IMR-90 (cell line): Measurements from ENCODE around the gene SLC13A5. TPM values are rescaled to one million over a fixed set of nuclear protein-coding genes. Genes with fewer than 3 reads are reported as not detected.

Experiments used
- ATAC-seq: fragments of 200-7000 bp; cut with Tn5 transposase; 2 replicates; pipeline ENCODE4 v1.9.1; 2020; ENCODE audit warnings: low read depth, mild to moderate bottlenecking, moderate library complexity
- BruUV-seq: library from RNA; stranded (reverse); fragments of 400-500 nt; replicated peaks from 2 replicates; lab custom pipeline; 2021; lab: Mats Ljungman, UMichigan
- CTCF ChIA-PET: fragments of 300-600 bp; formaldehyde crosslinking; extraction: SDS; loops from one replicate; lab custom pipeline; 2021; ENCODE audit warnings: antibody characterized with exemption; lab: Yijun Ruan, JAX
- POLR2A ChIA-PET: fragments of 300-600 bp; sonication (Branson Sonifier 250); formaldehyde crosslinking; loops from one replicate; lab custom pipeline; 2022; ENCODE audit warnings: antibody characterized with exemption; ENCODE audit not compliant: unreplicated experiment; lab: Charles Lee
- DNase-seq: peaks from one replicate; pipeline ENCODE4 v3.0.0; 2013
- H2AFZ ChIP-seq: replicated peaks from 2 replicates; pipeline ENCODE3; 2013; ENCODE audit warnings: low read length, mild to moderate bottlenecking; ENCODE audit not compliant: poor library complexity
- H2AK5ac ChIP-seq: 2 replicates; pipeline ENCODE4 v1.6.1; 2013; ENCODE audit warnings: low read depth, low read length, inconsistent platforms
- H2AK9ac ChIP-seq: replicated peaks from 2 replicates; pipeline ENCODE3; 2013; ENCODE audit warnings: mild to moderate bottlenecking, low read depth, low read length, moderate library complexity; ENCODE audit not compliant: poor library complexity
- H2BK120ac ChIP-seq: 2 replicates; pipeline ENCODE4 v1.6.1; 2013; ENCODE audit warnings: low read depth, low read length, inconsistent platforms
- H2BK15ac ChIP-seq: 3 replicates; pipeline ENCODE4 v1.6.1; 2013; ENCODE audit warnings: low read depth, low read length, inconsistent platforms
- H2BK20ac ChIP-seq: 2 replicates; pipeline ENCODE4 v1.6.1; 2013; ENCODE audit warnings: low read depth, mild to moderate bottlenecking, inconsistent platforms, low read length, moderate library complexity
- H2BK5ac ChIP-seq: 2 replicates; pipeline ENCODE4 v1.6.1; 2013; ENCODE audit warnings: mild to moderate bottlenecking, low read depth, low read length, inconsistent platforms; ENCODE audit not compliant: poor library complexity, severe bottlenecking
- H3K14ac ChIP-seq: replicated peaks from 2 replicates; pipeline ENCODE4 v1.6.1; 2013; ENCODE audit warnings: low read depth, low read length, inconsistent platforms
- H3K18ac ChIP-seq: 2 replicates; pipeline ENCODE4 v1.6.1; 2013; ENCODE audit warnings: low read depth, low read length, control low read depth
- H3K23ac ChIP-seq: 2 replicates; pipeline ENCODE4 v1.6.1; 2013; ENCODE audit warnings: low read depth, low read length, inconsistent platforms
- H3K27ac ChIP-seq: 2 replicates; pipeline ENCODE4 v1.5.1; 2013; ENCODE audit warnings: mild to moderate bottlenecking, control low read depth, low read length; ENCODE audit not compliant: insufficient read depth
- H3K27me3 ChIP-seq: 2 replicates; pipeline ENCODE4 v1.6.1; 2013; ENCODE audit warnings: low read length; ENCODE audit not compliant: control insufficient read depth, insufficient read depth
- H3K36me3 ChIP-seq: 2 replicates; pipeline ENCODE4 v1.6.1; 2013; ENCODE audit warnings: low read length, mixed read lengths; ENCODE audit not compliant: control insufficient read depth, insufficient read depth
- H3K4ac ChIP-seq: 2 replicates; pipeline ENCODE4 v1.6.1; 2013; ENCODE audit warnings: low read depth, low read length, inconsistent platforms
- H3K4me1 ChIP-seq: 2 replicates; pipeline ENCODE4 v1.6.1; 2013; ENCODE audit warnings: low read length, mixed read lengths; ENCODE audit not compliant: control insufficient read depth, insufficient read depth
- H3K4me2 ChIP-seq: 2 replicates; pipeline ENCODE4 v1.6.1; 2013; ENCODE audit warnings: low read depth, mild to moderate bottlenecking, control low read depth, low read length, moderate library complexity
- H3K4me3 ChIP-seq: 2 replicates; pipeline ENCODE4 v1.5.1; 2013; ENCODE audit warnings: low read depth, mild to moderate bottlenecking, control low read depth, low read length, moderate library complexity; ENCODE audit not compliant: insufficient read depth
- H3K56ac ChIP-seq: 2 replicates; pipeline ENCODE4 v1.6.1; 2013; ENCODE audit warnings: low read length, inconsistent platforms; ENCODE audit not compliant: insufficient read depth; ENCODE audit errors: extremely low read depth
- H3K79me1 ChIP-seq, 2 experiments: 2 replicates each; pipeline ENCODE4 v1.6.1; 2013; ENCODE audit warnings: low read length in 2 of 2, inconsistent platforms in 1 of 2, low read depth in 1 of 2
- H3K9ac ChIP-seq: 2 replicates; pipeline ENCODE4 v1.6.1; 2013; ENCODE audit warnings: low read depth, low read length, control low read depth
- H3K9me1 ChIP-seq: 2 replicates; pipeline ENCODE4 v1.6.1; 2013; ENCODE audit warnings: low read length, inconsistent platforms; ENCODE audit not compliant: insufficient read depth
- H3K9me3 ChIP-seq: 2 replicates; pipeline ENCODE4 v1.6.1; 2013; ENCODE audit warnings: low read length; ENCODE audit not compliant: control insufficient read depth, insufficient read depth
- H4K20me1 ChIP-seq: 2 replicates; pipeline ENCODE4 v1.6.1; 2013; ENCODE audit warnings: low read length, inconsistent platforms; ENCODE audit not compliant: insufficient read depth
- H4K5ac ChIP-seq: 2 replicates; pipeline ENCODE4 v1.6.1; 2013; ENCODE audit warnings: mild to moderate bottlenecking, low read depth, low read length, control low read depth
- H4K8ac ChIP-seq, 2 experiments: 2 replicates each; pipeline ENCODE4 v1.6.1; 2013; ENCODE audit warnings: low read depth in 2 of 2, low read length in 2 of 2, control low read depth in 1 of 2, inconsistent platforms in 1 of 2
- H4K91ac ChIP-seq: 2 replicates; pipeline ENCODE4 v1.6.1; 2013; ENCODE audit warnings: low read depth, low read length, inconsistent platforms; ENCODE audit not compliant: insufficient read depth
- BHLHE40 ChIP-seq: fragments of 150-350 bp; IDR thresholded peaks from 2 replicates; pipeline ENCODE4 v1.6.1; 2016; ENCODE audit warnings: mild to moderate bottlenecking, low read depth, low read length
- CEBPB ChIP-seq: IDR thresholded peaks from 2 replicates; pipeline ENCODE4 v1.6.1; 2012; ENCODE audit warnings: low read depth, low read length, improper control_type of control experiment
- CHD1 ChIP-seq: IDR thresholded peaks from 2 replicates; pipeline ENCODE4 v1.6.1; 2012; ENCODE audit warnings: low read depth, low read length, improper control_type of control experiment
- FOS ChIP-seq: fragments of 150-350 bp; IDR thresholded peaks from 2 replicates; pipeline ENCODE4 v1.6.1; 2016; ENCODE audit warnings: low read depth, low read length
- MAZ ChIP-seq: IDR thresholded peaks from 2 replicates; pipeline ENCODE4 v1.6.1; 2012; ENCODE audit warnings: low read depth, mild to moderate bottlenecking, low read length, improper control_type of control experiment, moderate library complexity, borderline replicate concordance
- POLR2A ChIP-seq: IDR thresholded peaks from 2 replicates; pipeline ENCODE4 v1.6.1; 2012; ENCODE audit warnings: mild to moderate bottlenecking, low read depth, low read length
- RAD21 ChIP-seq: IDR thresholded peaks from 2 replicates; pipeline ENCODE4 v1.6.1; 2012; ENCODE audit warnings: low read length, improper control_type of control experiment
- RCOR1 ChIP-seq: IDR thresholded peaks from 2 replicates; pipeline ENCODE4 v1.6.1; 2012; ENCODE audit warnings: mild to moderate bottlenecking, low read length, improper control_type of control experiment; ENCODE audit not compliant: insufficient replicate concordance
- RFX5 ChIP-seq: IDR thresholded peaks from 2 replicates; pipeline ENCODE4 v1.8.0; 2012; ENCODE audit warnings: low read depth, mild to moderate bottlenecking, low read length, moderate library complexity
- USF2 ChIP-seq: fragments of 150-350 bp; IDR thresholded peaks from 2 replicates; pipeline ENCODE4 v1.6.1; 2017; ENCODE audit warnings: mild to moderate bottlenecking, antibody characterized with exemption, low read length, low read depth
- WGBS, 2 experiments: methylation state at CpG; one replicate each; pipeline versions ENCODE4 v1.1.5 to v1.1.7; 2013; ENCODE audit warnings: missing lambda C conversion rate in 2 of 2; ENCODE audit not compliant: insufficient read length in 1 of 2; ENCODE audit errors: extremely low coverage in 2 of 2; 5-methylcytosine and 5-hydroxymethylcytosine counted together
- dilution Hi-C: fragments of 300-500 bp; cut with HindIII; formaldehyde crosslinking; loops from one replicate; pipeline ENCODE4 v1.14.3; 2018; ENCODE audit warnings: low sequenced_read_pairs; ENCODE audit not compliant: unreplicated experiment
- in situ Hi-C: fragments of 300-500 bp; cut with MboI; formaldehyde crosslinking; loops from 3 replicates; pipeline ENCODE4 v1.14.3; 2019; ENCODE audit warnings: low sequenced_read_pairs, inconsistent platforms, mixed read lengths
- intact Hi-C: fragments of 100-400 bp; cut with micrococcal nuclease; formaldehyde crosslinking; loops from 2 replicates; pipeline ENCODE4 v1.10.0; 2022
- polyA plus RNA-seq, 3 experiments: library from polyadenylated mRNA; depleted of rRNA; stranded (reverse); fragments of >200 nt; gene quantifications; 2 replicates each; pipeline ENCODE4 v1.2.3, GENCODE V29; 2012; ENCODE audit warnings: low replicate concordance in 1 of 3
- total RNA-seq: library from RNA; depleted of rRNA; stranded (reverse); fragments of >200 nt; gene quantifications from 2 replicates; pipeline ENCODE4 v1.2.3, GENCODE V29; 2012
- TF ChIP-seq, protein P1 (sequence below): fragments of 150-350 bp; IDR thresholded peaks from 2 replicates; pipeline ENCODE4 v1.6.1; 2016; ENCODE audit warnings: low read depth, mild to moderate bottlenecking, low read length, moderate library complexity, borderline replicate concordance

SLC13A5 gene
- total and polyA plus RNA-seq, 2 of the 4 experiments (the other 2 are of a cell fraction): not detected

GRCh38 chr17:6681671-6682070, 31.5 kb downstream of the SLC13A5 start:
- Histone ChIP-seq H4K20me1 (no peaks in the 10 kb centered on the region), H3K9me1 (no peaks in the 10 kb centered on the region), H3K56ac (no peak overlapping the region), H4K5ac (no peak overlapping the region), H2AK5ac (no peak overlapping the region), H3K18ac (no peak overlapping the region), H3K4ac (no peak overlapping the region), H3K4me3 (no peak overlapping the region), H2AK9ac (no peak overlapping the region), H3K4me2 (no peak overlapping the region), H2AFZ (no peak overlapping the region), H3K36me3 (no peaks in the 10 kb centered on the region), H3K4me1 (no peaks in the 10 kb centered on the region), H3K27me3 (peaks cover 19% of the 10 kb centered on the region), H4K8ac (no peak overlapping the region), H2BK15ac (no peak overlapping the region), H3K9ac (no peak overlapping the region), H3K9me3 (no peaks in the 10 kb centered on the region), H3K27ac (no peak overlapping the region), H3K23ac (no peak overlapping the region), H3K14ac (no peak overlapping the region), H2BK120ac (no peak overlapping the region), H2BK20ac (no peak overlapping the region), H4K91ac (no peak overlapping the region), H3K79me1 (no peaks in the 10 kb centered on the region), H2BK5ac (no peak overlapping the region)
- ATAC-seq (no peak), DNase-seq (no peak)
- in situ Hi-C loops (no loop called here), dilution Hi-C loops (no loop called here), intact Hi-C loops (no loop called here)
- CTCF ChIA-PET: no interaction called here
- WGBS, 2 experiments: 30% methylated on average over 2 of the region's 5 CpGs; no CpG with 5 or more reads in 1 of the 2 experiments
- POLR2A ChIA-PET: no interaction called here
- TF ChIP-seq CEBPB: no peak
- TF ChIP-seq USF2: no peak
- TF ChIP-seq BHLHE40: no peak
- no peak for TF ChIP-seq RCOR1
- no peak for TF ChIP-seq RAD21
- TF ChIP-seq CHD1: no peak
- TF ChIP-seq POLR2A: no peak
- no peak for TF ChIP-seq RFX5
- no peak for TF ChIP-seq FOS
- TF ChIP-seq, protein P1, sequence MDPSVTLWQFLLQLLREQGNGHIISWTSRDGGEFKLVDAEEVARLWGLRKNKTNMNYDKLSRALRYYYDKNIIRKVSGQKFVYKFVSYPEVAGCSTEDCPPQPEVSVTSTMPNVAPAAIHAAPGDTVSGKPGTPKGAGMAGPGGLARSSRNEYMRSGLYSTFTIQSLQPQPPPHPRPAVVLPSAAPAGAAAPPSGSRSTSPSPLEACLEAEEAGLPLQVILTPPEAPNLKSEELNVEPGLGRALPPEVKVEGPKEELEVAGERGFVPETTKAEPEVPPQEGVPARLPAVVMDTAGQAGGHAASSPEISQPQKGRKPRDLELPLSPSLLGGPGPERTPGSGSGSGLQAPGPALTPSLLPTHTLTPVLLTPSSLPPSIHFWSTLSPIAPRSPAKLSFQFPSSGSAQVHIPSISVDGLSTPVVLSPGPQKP: no peak
- TF ChIP-seq MAZ: no peak
- BruUV-seq: no TSS peak
